DMS153 treated with DMSO at 0.1 percent for 48 hours (cell line): Measurements from ENCODE around the gene MSL3B.

Experiments used
- DNase-seq: peaks from one replicate; lab custom pipeline; 2025; ENCODE audit not compliant: unreplicated experiment; lab: John Stamatoyannopoulos, UW

MSL3B gene

GRCh38 chr2:233818639-233819621 lies 49.3 kb downstream of the MSL3B start:
- DNase-seq: no peak

- DNase-seq: no peak
Measured at GRCh38 chr2:233817995-233818638, 50.1 kb downstream of the MSL3B start.

GRCh38 chr2:233817361-233817911 lies 50.8 kb downstream of the MSL3B start:
- no peak for DNase-seq

- DNase-seq: no peak
Measured at GRCh38 chr2:233816771-233817170, 51.4 kb downstream of the MSL3B start.

GRCh38 chr2:233816334-233816733 lies 51.9 kb downstream of the MSL3B start:
- DNase-seq: no peak

- DNase-seq: no peak
Measured at GRCh38 chr2:233815861-233816260, 52.3 kb downstream of the MSL3B start.
